TTC549 (cell line): Measurements from ENCODE around the gene PLXNC1.
A peak's percentile ranks its signal among the peaks of the same experiment; 100 is the strongest.

ENCODE experiments used
- FAIRE-seq: peaks from 2 replicates; lab custom pipeline; 2012; peaks lifted over from hg19 to GRCh38; lab: Jason Lieb, UNC

PLXNC1 gene

DNA sequence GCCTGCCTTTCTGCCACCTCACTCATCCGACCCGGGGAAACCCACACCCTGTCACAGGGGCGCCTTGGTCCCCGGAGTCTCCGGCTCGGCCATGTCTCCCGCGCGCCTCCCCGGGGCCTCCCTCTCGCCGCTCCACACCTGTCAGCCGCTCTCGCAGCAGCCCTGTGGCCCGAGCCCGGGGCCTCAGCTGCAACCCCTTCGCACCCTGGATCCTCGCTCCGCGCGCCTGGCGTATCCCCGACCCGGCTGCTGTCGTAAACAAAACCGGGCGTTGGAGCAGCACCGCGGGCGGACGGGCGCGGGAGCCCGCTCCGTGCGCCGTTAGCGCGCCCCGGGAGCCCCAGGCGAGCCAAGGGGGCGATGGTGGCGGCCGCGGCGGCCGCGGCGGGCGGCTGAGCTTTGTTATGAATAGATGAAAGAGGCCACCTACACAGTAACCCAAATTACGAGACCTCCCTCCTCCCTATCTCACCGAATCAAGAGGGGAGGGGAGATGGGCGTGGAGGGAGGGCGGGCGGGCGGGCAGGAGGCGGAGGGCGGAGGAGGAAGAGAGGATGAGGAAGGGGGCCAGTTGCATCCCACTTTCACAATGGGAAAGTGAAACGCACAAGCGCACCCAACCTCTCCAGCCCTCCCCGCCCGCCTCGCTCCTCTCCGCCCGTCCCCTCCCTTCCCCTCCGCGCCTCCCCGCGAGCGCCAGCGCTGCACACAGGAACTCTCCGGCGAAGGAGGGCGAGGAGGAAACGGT is at the start of gene PLXNC1:
TSS of gene PLXNC1 (plus strand) at position 587 of the 748 bp plus-strand sequence. CDS start 395 bp downstream, outside the sequence.
- FAIRE-seq: no peak

GRCh38 chr12:94099191-94099590 is 49.2 kb upstream of the PLXNC1 start:
- FAIRE-seq: no peak

- FAIRE-seq: no peak
These were observed 48.7 kb upstream of the PLXNC1 start for GRCh38 chr12:94099632-94100031.

GRCh38 chr12:94100211-94100627 is 48.2 kb upstream of the PLXNC1 start:
- no peak for FAIRE-seq

DNA sequence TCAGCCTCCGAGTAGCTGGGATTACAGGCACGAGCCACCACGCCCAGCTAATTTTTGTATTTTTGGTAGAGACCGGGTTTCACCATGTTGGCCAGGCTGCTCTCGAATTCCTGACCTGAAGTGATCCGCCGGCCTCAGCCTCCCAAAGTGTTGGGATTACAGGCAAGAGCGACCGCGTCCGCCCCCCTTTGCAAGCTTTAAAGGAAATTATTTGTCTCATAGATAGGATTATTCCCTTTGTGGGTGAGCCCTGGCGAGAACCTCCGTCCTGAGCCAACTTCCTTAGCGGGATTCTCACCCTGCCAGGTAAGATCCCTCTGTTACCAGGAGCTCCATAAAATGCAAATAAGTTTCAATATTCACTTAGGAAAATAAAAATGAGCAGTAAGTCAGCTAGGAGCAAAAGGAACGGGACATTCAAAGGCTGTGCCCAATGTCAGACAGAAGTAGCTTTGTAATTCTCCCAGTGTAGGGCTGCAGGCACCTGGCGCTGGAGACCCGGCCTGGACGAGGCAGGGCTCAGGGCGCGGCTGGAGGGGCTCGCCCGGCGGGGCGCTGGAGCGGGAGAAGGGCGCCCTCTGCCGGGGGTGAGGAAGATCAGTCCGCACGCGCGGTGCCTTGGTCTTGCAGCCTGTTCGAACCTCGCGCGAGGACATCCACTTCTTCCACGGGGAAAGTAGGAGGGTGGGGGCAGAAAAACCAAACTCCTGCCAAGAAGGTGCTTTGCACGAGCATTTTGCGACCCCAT is 47.2 kb upstream of the PLXNC1 start:
- no peak for FAIRE-seq

DNA sequence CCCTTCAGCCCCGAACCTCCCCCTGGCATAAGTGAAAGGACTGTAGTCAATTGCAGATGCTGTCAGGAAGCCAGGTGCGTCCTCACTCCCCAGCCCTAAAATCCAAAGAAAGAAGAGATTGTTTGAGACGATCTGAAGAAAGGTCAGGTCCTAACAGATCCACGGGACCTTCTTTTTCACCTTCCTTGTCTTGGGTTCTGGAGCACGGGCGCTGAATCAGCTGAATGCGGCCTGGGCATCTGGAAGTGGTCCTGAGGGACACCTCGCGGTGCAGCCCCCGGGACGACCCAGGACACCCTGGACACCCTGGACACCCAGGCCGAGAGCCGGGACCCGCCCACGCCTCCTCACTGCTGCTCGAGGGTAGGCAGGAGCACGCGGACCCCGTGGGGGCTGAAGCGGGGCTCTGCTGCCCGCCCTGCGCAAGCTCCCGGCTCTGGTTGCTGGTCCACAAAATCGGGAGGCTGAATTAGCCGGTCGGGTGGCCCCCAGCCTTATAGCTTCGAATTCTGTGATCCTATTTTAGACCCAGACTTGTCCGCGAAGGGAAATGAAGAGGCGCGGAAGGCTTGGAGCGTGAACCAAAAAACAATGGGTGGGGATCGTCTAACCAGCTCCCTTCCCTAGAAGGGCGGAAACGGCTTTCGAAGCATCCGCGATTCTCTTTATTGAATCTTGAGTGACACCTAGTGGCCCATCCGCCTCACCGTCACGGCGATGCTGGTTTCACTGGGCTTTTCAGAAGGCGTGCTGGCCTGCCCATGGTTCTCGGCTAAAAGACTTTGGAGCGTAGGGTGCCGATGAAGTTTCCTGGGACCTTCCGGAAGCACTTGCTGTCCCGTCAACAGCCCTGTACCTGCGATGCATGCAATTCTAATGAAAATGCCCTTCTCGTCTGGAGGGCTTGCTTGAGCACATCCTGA is 46.4 kb upstream of the PLXNC1 start:
- FAIRE-seq: peak; percentile 26

GRCh38 chr12:94103986-94104385 is 44.4 kb upstream of the PLXNC1 start:
- no peak for FAIRE-seq

- FAIRE-seq: no peak
These were observed 40.5 kb upstream of the PLXNC1 start for GRCh38 chr12:94107910-94108309.

DNA sequence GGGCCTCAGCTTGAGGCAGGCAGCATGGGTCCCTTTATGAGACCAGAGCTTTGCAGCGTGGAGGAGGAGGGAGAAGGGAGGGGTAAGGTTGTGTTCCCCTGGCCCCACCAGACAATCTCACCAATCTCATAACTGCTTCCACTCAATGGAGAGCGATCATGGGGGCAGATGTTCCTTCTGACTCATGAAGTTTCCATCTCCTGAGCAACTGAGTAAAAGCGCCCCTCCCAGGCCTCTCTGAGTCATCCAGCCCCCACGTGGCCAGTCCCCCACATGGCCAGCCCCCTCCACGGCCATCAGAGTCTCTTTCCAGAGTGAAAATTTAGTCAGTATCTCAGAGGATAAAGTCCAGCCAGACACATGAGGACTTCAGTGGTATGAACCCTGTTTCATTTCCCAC is 39.2 kb upstream of the PLXNC1 start:
- FAIRE-seq: no peak

DNA sequence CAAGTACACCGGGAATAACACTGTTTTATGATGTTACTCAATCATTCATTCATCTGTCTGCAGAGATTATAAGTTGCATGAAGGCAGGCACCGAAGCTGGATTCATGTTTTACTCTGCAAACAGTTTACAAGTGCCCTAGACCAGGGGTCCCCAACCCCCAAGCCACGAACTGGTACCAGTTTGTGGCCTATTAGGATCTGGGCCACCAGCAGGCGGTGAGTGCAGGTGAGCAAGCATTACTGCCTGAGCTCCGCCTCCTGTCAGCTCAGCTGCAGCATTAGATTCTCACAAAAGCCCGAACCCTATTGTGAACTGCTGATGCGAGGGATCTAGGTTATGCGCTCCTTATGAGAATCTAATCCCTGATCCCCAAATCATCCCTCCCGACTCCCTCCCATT is 38.1 kb upstream of the PLXNC1 start:
- FAIRE-seq: no peak

GRCh38 chr12:94111302-94111701 is 37.1 kb upstream of the PLXNC1 start:
- FAIRE-seq: no peak

DNA sequence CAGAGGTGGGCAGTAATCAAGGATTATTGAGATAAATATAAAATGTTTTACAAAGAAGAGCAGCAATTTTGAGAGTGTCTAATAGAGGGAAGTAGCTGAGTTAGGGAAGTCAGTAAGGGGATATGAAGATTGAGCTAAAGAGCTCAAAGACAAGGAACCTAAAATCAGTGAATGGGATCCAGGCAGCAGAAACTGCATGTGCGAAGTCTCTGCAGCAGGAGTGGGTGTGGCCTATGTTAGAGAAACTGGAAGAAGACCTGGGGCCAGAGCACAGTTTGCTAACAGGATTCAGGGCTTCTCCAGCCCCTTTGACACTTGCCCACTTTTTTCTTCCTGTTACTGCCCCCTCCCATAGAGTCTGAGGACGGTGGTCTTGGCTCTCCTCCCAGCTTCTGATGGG is 36.3 kb upstream of the PLXNC1 start:
- FAIRE-seq: no peak

DNA sequence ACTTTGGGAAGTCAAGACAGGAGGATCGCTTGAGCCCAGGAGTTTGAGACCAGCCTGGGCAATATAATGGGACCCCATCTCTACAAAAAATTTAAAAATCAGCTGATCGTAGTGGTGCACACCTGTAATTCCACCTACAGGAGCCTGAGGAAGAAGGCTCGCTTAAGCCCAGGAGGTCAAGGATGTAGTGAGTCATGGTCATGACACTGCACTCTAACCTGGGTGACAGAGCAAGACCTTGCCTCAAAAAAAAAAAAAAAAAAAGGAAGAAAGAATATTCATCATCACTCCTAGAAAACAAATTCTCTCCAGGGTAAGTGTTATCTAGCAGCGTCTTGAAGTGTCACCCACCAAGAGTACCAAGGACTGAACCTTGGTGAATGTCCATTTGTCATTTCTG is 34.2 kb upstream of the PLXNC1 start:
- FAIRE-seq: no peak

GRCh38 chr12:94116191-94116590 is 32.2 kb upstream of the PLXNC1 start:
- no peak for FAIRE-seq

GRCh38 chr12:94121886-94122285 is 26.5 kb upstream of the PLXNC1 start:
- no peak for FAIRE-seq

DNA sequence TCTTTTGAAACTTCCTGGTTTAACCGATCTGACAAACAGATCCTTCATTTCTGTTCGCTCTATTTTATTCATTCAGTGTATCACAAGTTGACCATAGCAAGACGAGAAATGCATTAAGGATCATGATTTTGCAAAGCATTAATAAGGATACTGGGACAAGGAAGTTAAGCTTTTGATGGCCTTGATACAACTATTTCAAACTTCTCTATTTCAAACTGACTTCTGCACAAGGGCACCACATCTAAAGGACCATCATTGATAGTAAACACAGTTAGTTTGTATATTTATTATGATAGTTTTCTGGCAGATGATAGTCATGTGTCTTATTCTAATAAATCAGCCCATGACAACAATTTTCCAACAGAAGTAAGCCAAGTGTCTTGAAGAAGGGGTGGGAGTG is 25.8 kb upstream of the PLXNC1 start:
- FAIRE-seq: no peak

- no peak for FAIRE-seq
These were observed 25.2 kb upstream of the PLXNC1 start for GRCh38 chr12:94123127-94123526.

- FAIRE-seq: no peak
These were observed 22.3 kb upstream of the PLXNC1 start for GRCh38 chr12:94126067-94126466.

- FAIRE-seq: no peak
These were observed 20.9 kb upstream of the PLXNC1 start for GRCh38 chr12:94127239-94128131.

GRCh38 chr12:94128280-94128679 is 20.1 kb upstream of the PLXNC1 start:
- FAIRE-seq: no peak

DNA sequence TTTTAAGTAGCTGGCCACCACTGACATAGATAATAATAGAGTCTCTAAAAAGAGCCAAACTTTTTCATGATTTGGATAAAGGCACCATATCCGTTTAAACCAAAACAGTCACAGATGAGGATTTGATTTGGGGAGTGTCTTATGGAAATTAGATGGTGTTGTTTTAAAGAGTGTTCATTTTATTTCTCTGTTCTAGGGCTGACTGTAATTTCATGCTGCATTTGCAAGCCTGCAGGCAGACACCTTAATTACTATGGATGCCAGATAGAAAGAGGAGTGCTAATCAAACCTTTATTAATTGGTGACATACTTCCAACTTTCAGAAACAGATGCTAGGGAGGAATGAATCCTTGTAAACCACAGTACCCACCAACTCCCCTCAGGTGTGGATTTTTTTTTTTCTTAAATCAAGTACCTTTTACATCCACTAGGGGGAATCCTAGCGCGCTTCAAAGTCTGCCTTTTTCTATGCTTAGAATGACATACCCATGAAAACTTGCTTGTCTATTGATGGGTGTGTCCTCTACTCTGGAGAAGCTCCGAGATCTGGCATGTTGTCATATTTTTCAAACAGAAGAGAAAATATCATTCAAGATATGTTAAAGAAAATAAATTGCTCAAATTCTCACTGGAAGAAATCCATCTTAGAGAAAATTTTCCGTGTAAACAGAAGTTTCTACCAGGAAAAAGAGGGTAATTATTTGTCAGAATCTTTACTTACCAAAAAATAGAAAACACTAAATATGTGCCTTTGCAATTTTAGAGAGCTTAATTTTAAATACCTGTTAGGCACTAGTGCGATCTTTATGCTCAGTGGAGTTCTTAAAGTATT is 14.2 kb upstream of the PLXNC1 start:
- peak; percentile 78 for FAIRE-seq
